Measurements from ENCODE around the gene HIVEP3.

HIVEP3 gene

DNA sequence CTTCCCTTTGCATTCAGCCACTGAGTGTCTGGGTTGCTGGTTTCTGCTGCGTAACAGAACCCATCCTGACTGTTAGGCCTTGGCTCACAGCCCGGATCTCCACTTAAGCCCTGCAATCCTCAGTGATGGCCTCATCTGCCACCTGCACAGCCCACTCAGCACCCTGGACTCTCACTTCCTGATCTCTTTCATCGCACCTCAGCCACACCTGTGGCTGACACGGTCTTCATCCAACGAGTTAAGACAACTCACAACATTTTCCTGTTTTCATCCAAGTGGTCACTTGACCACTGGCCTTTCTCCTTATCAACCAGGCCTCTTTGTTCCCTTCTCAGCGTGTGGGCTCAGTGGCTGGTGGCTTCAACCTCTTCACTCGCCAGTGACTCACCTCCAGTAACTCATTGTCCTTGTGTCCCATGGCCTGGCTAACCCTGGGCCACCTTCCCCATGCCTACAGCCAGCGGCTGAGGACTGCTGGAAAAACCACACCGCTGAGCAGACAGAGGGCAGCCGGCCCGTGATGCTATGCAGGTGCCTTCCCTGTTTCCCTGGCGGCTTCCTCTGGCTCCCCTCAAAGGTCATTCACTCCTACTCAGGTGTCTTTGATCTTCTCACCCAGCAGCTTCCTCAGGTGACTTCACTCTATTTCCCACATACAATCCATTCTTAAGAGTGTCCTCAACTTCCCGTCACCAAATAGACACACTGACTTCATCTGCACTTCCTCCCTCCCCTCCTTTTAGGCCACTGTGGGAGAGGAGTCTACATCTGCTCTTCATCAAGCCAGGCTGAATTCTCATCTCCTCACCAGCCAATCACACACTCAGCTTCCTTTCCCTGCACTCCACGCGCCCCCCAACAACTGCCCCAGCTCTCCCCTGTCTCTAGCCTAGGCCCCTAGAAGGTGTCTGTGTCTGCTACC, 414.3 kb downstream of the HIVEP3 start:
- DNase-seq, result no peak

DNA sequence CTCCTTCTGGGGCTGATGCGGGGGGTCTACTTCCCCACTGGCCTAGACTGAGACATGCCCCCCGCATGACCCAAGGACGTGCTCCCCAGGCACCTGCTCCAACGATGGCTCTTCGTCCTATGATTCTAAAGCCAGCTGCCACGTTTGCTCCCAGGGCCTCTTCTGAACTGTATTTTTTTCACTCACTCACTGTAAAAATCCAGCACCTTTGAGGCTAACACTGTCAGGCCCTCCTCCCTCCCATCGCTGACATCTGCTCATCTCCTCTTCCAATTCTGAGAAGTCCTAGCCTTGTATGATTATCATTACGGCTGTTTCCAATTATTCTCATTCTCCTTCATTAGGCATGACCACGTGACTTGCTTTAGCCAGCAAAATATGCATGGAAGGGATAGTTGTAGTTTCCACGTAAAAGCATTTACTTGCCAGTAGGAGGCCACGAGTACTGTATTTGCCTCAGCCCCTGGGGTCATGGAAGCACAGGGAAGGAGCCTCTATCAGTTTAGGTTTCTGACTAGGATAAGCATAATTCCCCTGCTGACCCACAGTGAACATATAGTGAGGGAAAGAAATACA, 415.1 kb downstream of the HIVEP3 start:
- DNase-seq, result no peak

DNA sequence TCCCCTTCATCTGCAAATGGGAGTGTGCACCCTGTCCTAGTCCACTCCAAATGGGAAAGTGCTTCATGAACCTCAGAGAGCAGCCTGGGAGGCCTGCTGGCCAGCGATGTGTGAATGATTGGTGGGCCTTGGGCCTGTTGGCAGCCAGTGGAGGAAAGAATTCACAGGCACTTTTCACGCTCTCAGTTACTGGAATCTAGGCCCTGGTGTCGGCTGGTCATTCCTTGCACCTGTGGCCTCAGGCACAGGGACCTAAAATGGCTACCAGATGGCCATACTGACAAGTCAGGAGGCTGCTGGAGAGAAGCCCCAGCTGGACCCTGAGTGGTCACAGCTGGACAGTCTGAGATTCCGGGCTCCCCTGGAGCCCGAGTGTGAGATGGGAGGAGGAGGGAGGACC, 415.8 kb downstream of the HIVEP3 start:
- DNase-seq, result no peak

- DNase-seq, result no peak
These were observed 417.1 kb downstream of the HIVEP3 start for GRCh38 chr1:41501581-41501980.

DNA sequence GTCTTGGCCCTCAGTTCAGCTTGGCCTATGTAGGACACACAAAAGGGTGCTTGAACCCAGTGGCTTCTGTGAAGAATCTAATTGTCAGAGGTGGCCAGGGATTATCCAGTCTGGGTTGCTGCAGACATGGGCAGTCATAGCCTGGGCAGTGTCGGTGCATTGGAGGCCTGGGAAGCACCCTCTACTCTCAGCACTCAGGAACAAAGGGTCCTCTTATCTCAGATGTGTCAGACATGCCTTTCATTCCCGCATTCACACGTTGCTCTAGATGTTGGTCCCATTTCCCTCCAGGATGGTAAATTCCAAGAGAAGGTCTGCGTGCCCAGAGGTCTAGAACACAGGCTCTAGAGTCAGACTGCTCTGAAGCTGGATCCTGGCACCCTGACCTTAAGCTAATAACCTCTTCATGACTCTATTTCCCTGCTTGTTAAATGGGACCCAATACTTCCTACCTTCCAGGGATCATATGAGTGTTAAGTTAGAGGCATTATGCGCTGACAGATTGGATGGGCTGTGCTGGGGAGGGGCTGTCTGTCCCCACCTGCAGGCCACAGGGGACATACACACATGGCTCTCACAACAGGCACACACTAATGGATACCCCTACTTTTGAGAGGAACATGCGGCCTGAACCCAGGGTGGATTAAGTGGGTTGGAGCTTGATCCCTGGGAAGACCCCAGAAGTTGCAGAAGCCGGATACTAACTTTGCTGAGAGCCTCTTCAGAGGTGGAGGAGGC, 417.8 kb downstream of the HIVEP3 start:
- DNase-seq, result no peak

- DNase-seq, result no peak
These were observed 418.3 kb downstream of the HIVEP3 start for GRCh38 chr1:41500378-41500777.

- DNase-seq, result no peak
These were observed 419.1 kb downstream of the HIVEP3 start for GRCh38 chr1:41499591-41499990.

DNA sequence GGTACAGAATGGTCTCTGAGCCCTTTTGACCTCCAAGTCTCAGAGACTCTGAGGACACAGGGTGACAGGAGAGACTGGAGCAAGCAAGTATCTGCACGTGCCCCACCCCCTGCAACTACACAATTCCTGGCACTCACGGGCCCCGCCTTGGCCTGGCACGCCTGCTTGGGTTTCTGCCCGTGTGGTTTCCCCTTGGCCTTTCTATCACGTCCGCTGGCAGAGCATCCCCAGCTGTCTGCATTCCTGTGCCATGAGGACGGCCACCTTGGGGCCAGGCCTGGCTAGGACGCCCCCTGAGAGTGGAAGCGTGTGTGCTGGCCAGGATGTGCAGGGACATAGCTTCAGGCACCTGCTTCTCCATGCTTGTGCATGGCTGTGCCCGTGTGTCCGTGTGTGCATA, 419.9 kb downstream of the HIVEP3 start:
- DNase-seq, result no peak

- no peak for DNase-seq
These were observed 420.3 kb downstream of the HIVEP3 start for GRCh38 chr1:41498391-41498790.

- DNase-seq, result no peak
These were observed 421.2 kb downstream of the HIVEP3 start for GRCh38 chr1:41497461-41498030.

- DNase-seq, result no peak
These were observed 421.7 kb downstream of the HIVEP3 start for GRCh38 chr1:41497056-41497440.

GRCh38 chr1:41496080-41497055, 422.4 kb downstream of the HIVEP3 start:
- no peak for DNase-seq

GRCh38 chr1:41495210-41495948, 423.3 kb downstream of the HIVEP3 start:
- no peak for DNase-seq

- DNase-seq, result no peak
These were observed 424.1 kb downstream of the HIVEP3 start for GRCh38 chr1:41494351-41495209.

- DNase-seq, result no peak
These were observed 424.9 kb downstream of the HIVEP3 start for GRCh38 chr1:41493626-41494350.

GRCh38 chr1:41493117-41493536, 425.6 kb downstream of the HIVEP3 start:
- no peak for DNase-seq

GRCh38 chr1:41492341-41492848, 426.3 kb downstream of the HIVEP3 start:
- peak; percentile 13 for DNase-seq

- no peak for DNase-seq
These were observed 427.8 kb downstream of the HIVEP3 start for GRCh38 chr1:41490911-41491310.

- no peak for DNase-seq
These were observed 429.2 kb downstream of the HIVEP3 start for GRCh38 chr1:41489561-41489960.
